Measurements from ENCODE around the gene SLC8A2. TPM values are rescaled to one million over a fixed set of nuclear protein-coding genes. Genes with fewer than 3 reads are reported as not detected.
A peak's percentile ranks its signal among the peaks of the same experiment; 100 is the strongest.

SLC8A2 gene
- total and polyA plus RNA-seq, 2 of the 8 experiments (the other 6 are each of a cell fraction or from before 2014, with no cell fraction given) = 7.3 to 12.4 TPM

DNA sequence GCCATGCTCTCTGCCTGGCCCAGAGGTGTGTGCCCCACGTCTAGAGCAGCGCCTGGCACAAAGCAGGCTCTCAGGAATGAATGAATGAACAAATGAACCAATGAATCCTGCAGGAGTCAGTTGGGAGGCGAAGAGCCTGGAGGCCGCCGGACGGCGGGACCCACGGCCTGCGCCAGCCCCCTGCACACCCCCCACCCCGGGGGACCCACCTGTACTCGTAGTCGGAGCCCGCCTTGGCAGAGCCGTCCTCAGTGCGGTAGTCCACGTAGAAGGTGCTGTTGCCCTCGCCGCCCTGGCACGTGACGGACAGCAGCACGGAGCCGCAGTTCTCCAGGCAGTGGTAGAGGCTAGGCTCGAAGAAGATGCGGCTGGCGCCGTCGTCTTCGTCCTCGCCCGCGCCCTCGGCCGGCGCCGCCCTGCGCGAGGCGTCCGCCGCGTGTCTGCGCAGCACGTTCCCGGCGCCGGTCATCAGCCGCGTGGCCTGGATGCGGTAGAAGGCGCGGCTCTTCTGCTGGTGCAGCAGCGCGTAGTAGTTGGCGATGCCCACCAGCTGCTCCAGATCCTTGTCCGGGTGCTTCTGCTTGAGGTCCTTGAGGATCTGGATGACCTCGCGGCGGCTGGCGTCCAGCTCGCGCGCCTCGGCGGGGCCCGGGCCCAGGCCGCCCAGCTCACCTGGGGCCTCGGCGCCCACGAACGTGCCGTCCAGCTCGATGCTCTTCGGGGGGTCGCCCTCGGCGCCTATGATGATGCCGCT, 14.8 kb downstream of the SLC8A2 start:
- Histone ChIP-seq H3K4ac (replicated peaks; ENCODE audit: insufficient read length, low read depth, low read length) (no peak overlapping the region), H4K8ac (ENCODE audit: extremely low read depth, insufficient read depth, low read length) (peak overlapping the region; percentile 40; the same call in 1 of the 2 replicates), H2AK5ac (ENCODE audit: low read depth, low read length) (no peak overlapping the region), H2BK5ac (ENCODE audit: low read depth, low read length) (no peak overlapping the region), H3K9me3 (ENCODE audit: insufficient read depth in 2 of 2, low read depth in 1 of 2, low read length in 1 of 2) (no peaks in the 10 kb centered on the region; a peak in 1 of 4 replicates), H3K27ac (ENCODE audit: low read depth, low read length) (no peak overlapping the region), H2BK20ac (ENCODE audit: low read length) (no peak overlapping the region), H3K36me3 (ENCODE audit: control insufficient read depth in 2 of 4, insufficient read depth in 4 of 4, low read length in 3 of 4) (peaks cover 0 to 6% (median 0%) of the 10 kb centered on the region in 4 experiments; a peak in 2 of 8 replicates), H3K23me2 (ENCODE audit: low read depth, low read length) (peaks cover 2% of the 10 kb centered on the region; the same call in 1 of the 2 replicates), H4K91ac (replicated peaks; ENCODE audit: insufficient read length, low read length) (no peak overlapping the region), H2AFZ (ENCODE audit: low read length) (no peak overlapping the region), H3K18ac (ENCODE audit: extremely low read depth, low read length) (peak overlapping the region; percentile 32; the same call in 1 of the 2 replicates), H3K4me3 (ENCODE audit: extremely low read depth in 1 of 4, insufficient read depth in 2 of 4, low read depth in 3 of 4, low read length in 4 of 4) (peak overlapping the region in 1 of 4 experiments; percentile 47; a peak in 2 of 8 replicates), H2BK15ac (ENCODE audit: low read length) (no peak overlapping the region), H2BK120ac (replicated peaks; ENCODE audit: low read depth, low read length) (no peak overlapping the region), H3K79me1 (ENCODE audit: low read depth, low read length) (no peaks in the 10 kb centered on the region), H2BK12ac (ENCODE audit: low read depth, low read length) (no peak overlapping the region), H3K23ac (ENCODE audit: insufficient read length) (no peak overlapping the region), H3K9ac (replicated peaks in 1 of 4; ENCODE audit: extremely low read depth in 1 of 4, low read depth in 3 of 4, low read length in 3 of 4) (no peak overlapping the region), H3K27me3 (replicated peaks in 1 of 4; ENCODE audit: control insufficient read depth in 3 of 4, extremely low read depth in 1 of 4, insufficient read depth in 3 of 4, low read length in 3 of 4) (peaks cover 0 to 17% (median 5%) of the 10 kb centered on the region in 4 experiments; a peak in 4 of 7 replicates), H3K56ac (replicated peaks; ENCODE audit: insufficient read length, low read depth, low read length) (no peak overlapping the region), H3K4me2 (ENCODE audit: insufficient read depth in 1 of 2, low read depth in 2 of 2, low read length in 2 of 2) (peak overlapping the region; percentile 19 to 68), H3K79me2 (ENCODE audit: control insufficient read depth in 1 of 2, insufficient read depth in 2 of 2, low read length in 2 of 2) (no peaks in the 10 kb centered on the region), H4K20me1 (replicated peaks in 1 of 2; ENCODE audit: control insufficient read depth in 1 of 2, insufficient read depth in 2 of 2, low read length in 2 of 2) (peaks cover 2 to 6% of the 10 kb centered on the region in 2 experiments), H4K5ac (ENCODE audit: insufficient read length, low read depth, low read length) (no peak overlapping the region), H3K14ac (ENCODE audit: insufficient read length) (no peak overlapping the region), H3K4me1 (replicated peaks in 1 of 4; ENCODE audit: control insufficient read depth in 3 of 4, insufficient read depth in 4 of 4, low read length in 3 of 4) (peaks cover 0 to 4% (median 0%) of the 10 kb centered on the region in 4 experiments; a peak in 2 of 7 replicates)
- WGBS, 2 experiments (ENCODE audit: extremely low coverage in 1 of 2, insufficient coverage in 1 of 2, insufficient read length in 1 of 2, insufficient replicate concordance in 2 of 2, low coverage in 1 of 2, low lambda C conversion rate in 2 of 2, missing lambda C conversion rate in 1 of 2) = 86% methylated on average over 63 of the region's 77 CpGs; no CpG with 5 or more reads in 1 of the 2 experiments
- TF ChIP-seq EP300 (IDR thresholded peaks at IDR 0.05; ENCODE audit: borderline replicate concordance in 1 of 2, low read depth in 2 of 2, low read length in 2 of 2) (no peak), TCF12 (IDR thresholded peaks at IDR 0.05; ENCODE audit: low read depth, low read length) (no peak), HDAC2 (IDR thresholded peaks at IDR 0.05; ENCODE audit: borderline replicate concordance in 1 of 2, low read depth in 2 of 2, low read length in 2 of 2) (no peak), KDM4A (IDR thresholded peaks at IDR 0.05; ENCODE audit: low read depth, low read length, severe bottlenecking) (peak; percentile 38), SIN3A (conservative IDR thresholded peaks at IDR 0.05 in 1 of 2, IDR thresholded peaks at IDR 0.05 in 1 of 2; ENCODE audit: low read depth in 1 of 2, low read length in 2 of 2) (no peak), GABPA (IDR thresholded peaks at IDR 0.05; ENCODE audit: borderline replicate concordance, insufficient read depth, low read length) (peak; percentile 58; the same call in 1 of the 2 replicates), TAF7 (optimal IDR thresholded peaks at IDR 0.05; ENCODE audit: borderline replicate concordance, low read depth, low read length) (no peak)
- ChIA-PET POLR2A (ENCODE audit: partially characterized antibody) (interaction anchor here (0.7 to 2.2 kb wide), 5 partner anchors 9 to 289 kb away, joined by 3 to 9 read pairs (median 3); partner anchors contain the start of genes KPTN and NOP53), CTCF (ENCODE audit: partially characterized antibody) (interaction anchor here (1.3 to 2.0 kb wide), 3 partner anchors 19 to 242 kb away, joined by 4 to 5 read pairs (median 4); partner anchors contain the start of gene KPTN)
- no peak for FAIRE-seq
- no peak for DNase-seq (ENCODE audit: low read depth in 1 of 2, low spot score in 2 of 2)
